IPS-15b (cell line): ENCODE results near the gene ITGB1BP1.
"Not testable (repeated sequence)": the region's sequence is repeated elsewhere in the genome, so short reads cannot be mapped to it uniquely, and the experiment has no call there.

Experiments
- H3K27me3 ChIP-seq: one replicate; pipeline ENCODE4 v1.6.1; 2013; ENCODE audit warnings: low read length; ENCODE audit not compliant: control insufficient read depth, insufficient read depth
- H3K36me3 ChIP-seq: one replicate; pipeline ENCODE4 v1.6.1; 2013; ENCODE audit warnings: low read length; ENCODE audit not compliant: control insufficient read depth, insufficient read depth
- H3K4me1 ChIP-seq: one replicate; pipeline ENCODE4 v1.6.1; 2013; ENCODE audit warnings: mild to moderate bottlenecking, low read length; ENCODE audit not compliant: control insufficient read depth, insufficient read depth
- H3K4me3 ChIP-seq: one replicate; pipeline ENCODE4 v1.5.1; 2013; ENCODE audit warnings: low read depth, low read length
- H3K9ac ChIP-seq: one replicate; pipeline ENCODE4 v1.6.1; 2013; ENCODE audit warnings: low read depth, mild to moderate bottlenecking, low read length
- H3K9me3 ChIP-seq: one replicate; pipeline ENCODE4 v1.6.1; 2013; ENCODE audit warnings: mild to moderate bottlenecking, low read length; ENCODE audit not compliant: control insufficient read depth, insufficient read depth

ITGB1BP1 gene

GRCh38 chr2:9407363-9407811 lies 15.9 kb downstream of the ITGB1BP1 start:
- H3K36me3 ChIP-seq = peaks cover 3% of the 10 kb centered on the region
- H3K9ac ChIP-seq = no peak overlapping the region
- H3K27me3 ChIP-seq = no peaks in the 10 kb centered on the region
- H3K4me1 ChIP-seq = no peaks in the 10 kb centered on the region
- H3K4me3 ChIP-seq = no peak overlapping the region
- no peaks in the 10 kb centered on the region for H3K9me3 ChIP-seq

GRCh38 chr2:9406529-9407362 lies 16.6 kb downstream of the ITGB1BP1 start:
- Histone ChIP-seq H3K4me3 (no peak overlapping the region), H3K27me3 (no peaks in the 10 kb centered on the region), H3K36me3 (peaks cover 3% of the 10 kb centered on the region), H3K9ac (no peak overlapping the region), H3K9me3 (no peaks in the 10 kb centered on the region), H3K4me1 (no peaks in the 10 kb centered on the region)

GRCh38 chr2:9405636-9406035 lies 17.7 kb downstream of the ITGB1BP1 start:
- Histone ChIP-seq H3K9ac (no peak overlapping the region), H3K4me1 (no peaks in the 10 kb centered on the region), H3K36me3 (peaks cover 3% of the 10 kb centered on the region), H3K27me3 (no peaks in the 10 kb centered on the region), H3K9me3 (no peaks in the 10 kb centered on the region), H3K4me3 (no peak overlapping the region)

- Histone ChIP-seq H3K9me3 (no peaks in the 10 kb centered on the region), H3K9ac (no peak overlapping the region), H3K27me3 (no peaks in the 10 kb centered on the region), H3K36me3 (peaks cover 3% of the 10 kb centered on the region), H3K4me1 (no peaks in the 10 kb centered on the region), H3K4me3 (no peak overlapping the region)
Observed at GRCh38 chr2:9404451-9404850, 18.9 kb downstream of the ITGB1BP1 start.

- H3K4me3 ChIP-seq = no peak overlapping the region
- H3K36me3 ChIP-seq = peaks cover 2% of the 10 kb centered on the region
- no peaks in the 10 kb centered on the region for H3K9me3 ChIP-seq
- no peaks in the 10 kb centered on the region for H3K27me3 ChIP-seq
- H3K9ac ChIP-seq = no peak overlapping the region
- H3K4me1 ChIP-seq = no peaks in the 10 kb centered on the region
Observed at GRCh38 chr2:9403924-9404323, 19.4 kb downstream of the ITGB1BP1 start.

- H3K27me3 ChIP-seq = no peaks in the 10 kb centered on the region
- no peaks in the 10 kb centered on the region for H3K4me1 ChIP-seq
- no peak overlapping the region for H3K4me3 ChIP-seq
- no peaks in the 10 kb centered on the region for H3K36me3 ChIP-seq
- H3K9me3 ChIP-seq = no peaks in the 10 kb centered on the region
- no peak overlapping the region for H3K9ac ChIP-seq
Observed at GRCh38 chr2:9401646-9402371, 21.5 kb downstream of the ITGB1BP1 start.

- H3K4me1 ChIP-seq = no peaks in the 10 kb centered on the region
- no peaks in the 10 kb centered on the region for H3K27me3 ChIP-seq
- H3K9me3 ChIP-seq = no peaks in the 10 kb centered on the region
- H3K4me3 ChIP-seq = no peak overlapping the region
- no peaks in the 10 kb centered on the region for H3K36me3 ChIP-seq
- no peak overlapping the region for H3K9ac ChIP-seq
Observed at GRCh38 chr2:9401059-9401547, 22.2 kb downstream of the ITGB1BP1 start.

- Histone ChIP-seq H3K4me1 (no peaks in the 10 kb centered on the region), H3K36me3 (no peaks in the 10 kb centered on the region), H3K4me3 (no peak overlapping the region), H3K9me3 (no peaks in the 10 kb centered on the region), H3K27me3 (no peaks in the 10 kb centered on the region), H3K9ac (no peak overlapping the region)
Observed at GRCh38 chr2:9400268-9401058, 22.9 kb downstream of the ITGB1BP1 start.

GRCh38 chr2:9398881-9399780 lies 24.2 kb downstream of the ITGB1BP1 start:
- Histone ChIP-seq H3K9me3 (no peaks in the 10 kb centered on the region), H3K27me3 (no peaks in the 10 kb centered on the region), H3K4me3 (no peak overlapping the region), H3K36me3 (no peaks in the 10 kb centered on the region), H3K9ac (no peak overlapping the region), H3K4me1 (no peaks in the 10 kb centered on the region)

- H3K4me3 ChIP-seq, H3K9ac ChIP-seq, H3K9me3 ChIP-seq, H3K36me3 ChIP-seq, H3K27me3 ChIP-seq, H3K4me1 ChIP-seq: not testable (repeated sequence)
Observed at GRCh38 chr2:9398251-9398650, 25.1 kb downstream of the ITGB1BP1 start.

- Histone ChIP-seq H3K27me3 (no peaks in the 10 kb centered on the region), H3K9me3 (no peaks in the 10 kb centered on the region), H3K36me3 (no peaks in the 10 kb centered on the region), H3K4me1 (no peaks in the 10 kb centered on the region), H3K9ac (no peak overlapping the region), H3K4me3 (no peak overlapping the region)
Observed at GRCh38 chr2:9397201-9397600, 26.1 kb downstream of the ITGB1BP1 start.
